Effector memory CD4-positive, alpha-beta T cell (primary cell): Measurements from ENCODE around the gene PEDS1.

ENCODE experiments used
- DNase-seq, 3 donors: peaks; one replicate each; pipeline ENCODE4 v3.0.0-alpha.2; 2020
- H3K27ac ChIP-seq: 2 replicates; pipeline ENCODE4 v1.7.0; 2013; ENCODE audit warnings: mild to moderate bottlenecking, low read length, moderate library complexity; ENCODE audit not compliant: insufficient read depth, poor library complexity, severe bottlenecking
- H3K27me3 ChIP-seq: replicated peaks from 2 replicates; pipeline ENCODE4 v1.7.0; 2013; ENCODE audit warnings: mild to moderate bottlenecking, low read length; ENCODE audit not compliant: insufficient read depth, control insufficient read depth, poor library complexity, severe bottlenecking
- H3K36me3 ChIP-seq: 2 replicates; pipeline ENCODE4 v1.7.0; 2013; ENCODE audit warnings: mild to moderate bottlenecking, low read length, moderate library complexity; ENCODE audit not compliant: control insufficient read depth, insufficient read depth
- H3K4me1 ChIP-seq: 2 replicates; pipeline ENCODE4 v1.7.0; 2013; ENCODE audit warnings: low read length, mild to moderate bottlenecking; ENCODE audit not compliant: control insufficient read depth, insufficient read depth, poor library complexity, severe bottlenecking
- H3K4me3 ChIP-seq: 2 replicates; pipeline ENCODE4 v1.7.0; 2013; ENCODE audit warnings: low read length, low read depth, mild to moderate bottlenecking; ENCODE audit not compliant: insufficient read depth, poor library complexity, severe bottlenecking
- H3K9me3 ChIP-seq: 2 replicates; pipeline ENCODE4 v1.7.0; 2013; ENCODE audit warnings: mild to moderate bottlenecking, low read length, moderate library complexity; ENCODE audit not compliant: control insufficient read depth

PEDS1 gene

GRCh38 chr20:50123418-50123817, 30.1 kb downstream of the PEDS1 start:
- Histone ChIP-seq H3K27ac (no peak overlapping the region), H3K4me1 (no peaks in the 10 kb centered on the region), H3K9me3 (no peaks in the 10 kb centered on the region), H3K36me3 (peaks cover 33% of the 10 kb centered on the region), H3K4me3 (no peak overlapping the region), H3K27me3 (no peaks in the 10 kb centered on the region)
- no peak for DNase-seq

DNA sequence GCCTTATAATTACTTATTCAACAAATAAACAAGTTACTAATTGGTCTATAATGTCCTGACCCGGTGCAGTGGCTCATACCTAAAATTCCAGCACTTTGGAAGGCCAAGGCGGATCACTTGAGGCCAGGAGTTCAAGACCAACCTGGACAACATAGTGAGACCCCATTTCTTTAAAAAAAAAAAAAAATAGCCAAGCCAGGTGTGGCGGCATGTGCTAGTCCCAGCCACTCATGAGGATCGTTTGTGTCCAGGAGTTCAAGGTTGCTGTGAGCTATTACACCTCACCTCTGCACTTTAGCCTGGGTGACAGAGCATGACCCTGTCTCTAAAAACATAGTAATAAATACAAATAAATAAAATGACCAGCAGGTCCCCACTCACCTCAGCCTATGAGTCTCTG, 30.8 kb downstream of the PEDS1 start:
- H3K27me3 ChIP-seq = no peaks in the 10 kb centered on the region
- no peaks in the 10 kb centered on the region for H3K9me3 ChIP-seq
- DNase-seq = no peak
- peaks cover 27% of the 10 kb centered on the region for H3K36me3 ChIP-seq
- no peak overlapping the region for H3K4me3 ChIP-seq
- H3K27ac ChIP-seq = no peak overlapping the region
- no peaks in the 10 kb centered on the region for H3K4me1 ChIP-seq

DNA sequence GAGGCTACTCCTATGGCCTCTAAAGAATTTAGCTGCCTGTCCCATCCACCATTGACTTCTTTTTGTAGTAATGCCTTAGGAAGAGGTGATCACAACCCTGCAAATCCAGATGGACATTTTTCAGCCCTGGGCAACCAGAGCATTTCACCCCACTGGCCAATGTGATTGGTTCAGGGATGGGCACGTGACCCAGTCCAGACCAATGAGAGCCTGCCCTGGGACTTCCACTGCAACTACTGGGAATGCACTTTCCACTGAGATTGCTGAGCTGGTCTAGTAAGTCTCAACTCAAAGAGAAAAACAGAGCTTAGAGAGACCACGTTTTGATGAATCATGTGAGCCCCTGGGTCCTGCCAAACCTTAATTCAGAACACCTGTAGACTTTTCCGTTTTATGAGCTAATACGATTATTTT, 31.7 kb downstream of the PEDS1 start:
- no peaks in the 10 kb centered on the region for H3K4me1 ChIP-seq
- no peak overlapping the region for H3K4me3 ChIP-seq
- H3K27ac ChIP-seq = no peak overlapping the region
- no peaks in the 10 kb centered on the region for H3K27me3 ChIP-seq
- DNase-seq = no peak
- no peaks in the 10 kb centered on the region for H3K9me3 ChIP-seq
- H3K36me3 ChIP-seq = peaks cover 18% of the 10 kb centered on the region

DNA sequence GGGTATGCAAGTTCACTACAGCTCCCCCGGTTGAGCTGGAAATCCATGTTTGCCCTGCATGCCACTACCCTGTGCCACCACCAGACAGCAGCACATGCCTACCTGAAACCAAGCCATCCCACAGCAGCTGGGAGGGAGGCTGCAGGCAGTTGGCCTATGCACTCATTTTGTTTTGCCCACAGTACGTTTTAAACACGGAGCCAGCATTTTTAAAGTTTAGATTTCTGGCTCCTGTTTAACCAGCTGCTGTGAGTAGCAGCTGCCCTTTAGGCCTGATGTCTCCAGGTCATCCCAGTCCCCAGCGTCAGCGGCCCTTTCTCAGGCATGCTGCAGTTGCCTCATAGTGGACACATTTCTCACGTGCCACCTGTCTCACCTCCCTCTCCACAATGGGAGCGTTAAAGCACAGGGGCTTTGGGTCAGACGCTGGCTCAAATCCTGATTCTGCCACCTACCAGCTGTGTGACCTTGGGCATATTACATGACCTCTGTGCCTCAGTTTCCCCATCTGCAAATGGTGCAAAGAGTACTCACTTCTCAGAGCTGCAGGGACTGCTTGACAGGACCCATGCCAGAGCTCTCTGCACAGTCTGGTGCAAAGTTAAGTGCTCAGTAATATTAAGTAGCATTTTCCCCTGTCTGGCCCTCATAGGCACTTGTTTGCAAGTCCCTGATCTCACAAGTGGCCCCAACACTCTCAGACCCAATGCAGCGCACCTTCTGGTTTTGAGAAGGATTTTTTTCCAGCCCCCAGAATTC, 32.4 kb downstream of the PEDS1 start:
- no peaks in the 10 kb centered on the region for H3K4me1 ChIP-seq
- H3K27me3 ChIP-seq = no peaks in the 10 kb centered on the region
- H3K27ac ChIP-seq = no peak overlapping the region
- H3K4me3 ChIP-seq = no peak overlapping the region
- no peaks in the 10 kb centered on the region for H3K9me3 ChIP-seq
- DNase-seq = peak; percentile 36 to 41 (median 38)
- H3K36me3 ChIP-seq = peaks cover 13% of the 10 kb centered on the region

DNA sequence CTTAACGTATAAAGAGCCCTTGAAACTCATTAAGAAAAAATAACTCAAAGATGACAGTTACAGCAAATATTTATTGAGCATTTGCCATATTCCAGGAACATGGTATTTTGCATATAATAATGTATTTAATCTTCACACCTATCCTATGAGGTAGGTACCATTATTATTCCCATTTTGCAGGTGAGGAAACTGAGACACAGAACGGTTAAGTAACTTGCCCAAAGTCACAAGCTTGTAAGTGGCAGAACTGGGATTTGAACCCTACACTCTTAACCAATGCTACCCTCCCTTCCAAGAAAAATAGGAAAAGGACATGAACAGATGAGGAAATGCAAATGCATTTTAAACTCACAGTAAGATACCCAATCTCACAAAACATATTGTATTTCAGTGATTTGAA, 35.3 kb downstream of the PEDS1 start:
- Histone ChIP-seq H3K27ac (no peak overlapping the region), H3K36me3 (no peaks in the 10 kb centered on the region), H3K27me3 (no peaks in the 10 kb centered on the region), H3K4me3 (no peak overlapping the region), H3K4me1 (peaks cover 19% of the 10 kb centered on the region), H3K9me3 (no peaks in the 10 kb centered on the region)
- no peak for DNase-seq

DNA sequence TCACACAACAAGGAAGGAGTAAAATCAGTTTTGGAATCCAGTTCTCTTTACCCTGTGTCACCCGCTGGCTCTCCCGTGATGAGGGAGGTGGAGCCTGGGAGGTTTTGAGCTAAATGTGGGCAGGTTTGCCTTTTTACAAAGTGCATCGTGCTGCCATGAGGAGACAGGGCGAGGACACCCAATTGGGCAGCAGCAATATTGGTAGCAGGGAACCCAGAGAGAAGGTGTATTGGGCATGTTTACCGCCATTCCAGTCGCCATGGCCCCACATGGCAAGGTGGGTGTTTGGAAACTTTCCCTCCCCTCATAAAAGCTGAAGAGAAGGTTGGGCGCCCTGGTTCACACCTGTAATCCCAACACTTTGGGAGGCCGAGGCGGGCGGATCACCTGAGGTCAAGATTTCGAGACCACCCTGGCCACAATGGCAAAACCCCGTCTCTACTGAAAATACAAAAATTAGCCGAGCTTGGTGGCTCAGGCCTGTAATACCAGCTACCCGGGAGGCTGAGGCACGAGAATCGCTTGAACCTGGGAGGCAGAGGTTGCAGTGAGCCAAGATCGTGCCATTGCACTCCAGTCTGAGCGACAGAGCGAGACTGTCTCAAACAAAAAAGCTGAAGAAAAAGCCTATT, 37.0 kb downstream of the PEDS1 start:
- H3K27ac ChIP-seq = no peak overlapping the region
- no peaks in the 10 kb centered on the region for H3K36me3 ChIP-seq
- no peak for DNase-seq
- peaks cover 29% of the 10 kb centered on the region for H3K4me1 ChIP-seq
- no peaks in the 10 kb centered on the region for H3K27me3 ChIP-seq
- H3K9me3 ChIP-seq = no peaks in the 10 kb centered on the region
- H3K4me3 ChIP-seq = no peak overlapping the region

DNA sequence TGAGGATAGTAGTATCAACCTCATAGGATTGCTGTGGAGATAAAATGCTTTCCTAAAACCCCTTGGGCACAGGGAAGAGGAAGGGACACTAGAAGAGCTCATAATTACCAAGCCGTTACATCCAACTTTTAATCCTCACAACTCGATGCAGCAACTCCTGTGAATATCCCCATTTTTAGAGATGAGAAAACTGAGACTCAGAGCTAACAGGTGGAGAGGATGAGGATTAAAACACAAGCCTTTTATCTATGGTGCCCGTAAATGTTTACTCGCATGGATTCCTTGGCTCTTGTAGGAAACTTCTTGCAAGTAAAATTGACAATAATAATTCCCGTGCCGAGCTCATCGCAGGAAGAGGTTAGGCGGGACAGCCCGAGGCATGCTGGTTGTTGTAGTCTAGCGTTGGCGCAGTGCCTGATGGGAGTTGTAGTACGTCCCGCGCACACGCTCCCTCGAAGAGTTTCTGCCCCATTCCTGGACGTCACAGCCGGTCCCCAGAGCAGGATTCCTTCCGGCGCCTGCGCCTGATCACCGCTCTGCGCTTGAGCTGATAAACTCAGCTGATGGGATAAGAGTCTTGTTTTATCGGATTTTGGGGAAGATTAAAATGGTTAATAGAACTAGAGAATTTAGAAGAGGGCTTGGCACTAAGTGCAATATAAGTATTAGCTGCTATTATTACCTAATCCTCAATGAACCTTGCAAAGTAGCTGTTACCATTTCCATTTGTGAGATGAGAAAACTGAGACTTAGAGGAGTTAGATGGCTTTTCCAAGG, 37.7 kb downstream of the PEDS1 start:
- Histone ChIP-seq H3K9me3 (no peaks in the 10 kb centered on the region), H3K4me3 (peak overlapping the region; percentile 55), H3K4me1 (peaks cover 36% of the 10 kb centered on the region), H3K36me3 (no peaks in the 10 kb centered on the region), H3K27ac (peak overlapping the region; percentile 52), H3K27me3 (no peaks in the 10 kb centered on the region)
- DNase-seq = peak; percentile 74 to 89 (median 85)

- Histone ChIP-seq H3K27me3 (no peaks in the 10 kb centered on the region), H3K4me3 (peak overlapping the region; percentile 55), H3K36me3 (no peaks in the 10 kb centered on the region), H3K27ac (no peak overlapping the region), H3K4me1 (peaks cover 43% of the 10 kb centered on the region), H3K9me3 (no peaks in the 10 kb centered on the region)
- no peak for DNase-seq
These were observed 38.4 kb downstream of the PEDS1 start for GRCh38 chr20:50115041-50115512.

DNA sequence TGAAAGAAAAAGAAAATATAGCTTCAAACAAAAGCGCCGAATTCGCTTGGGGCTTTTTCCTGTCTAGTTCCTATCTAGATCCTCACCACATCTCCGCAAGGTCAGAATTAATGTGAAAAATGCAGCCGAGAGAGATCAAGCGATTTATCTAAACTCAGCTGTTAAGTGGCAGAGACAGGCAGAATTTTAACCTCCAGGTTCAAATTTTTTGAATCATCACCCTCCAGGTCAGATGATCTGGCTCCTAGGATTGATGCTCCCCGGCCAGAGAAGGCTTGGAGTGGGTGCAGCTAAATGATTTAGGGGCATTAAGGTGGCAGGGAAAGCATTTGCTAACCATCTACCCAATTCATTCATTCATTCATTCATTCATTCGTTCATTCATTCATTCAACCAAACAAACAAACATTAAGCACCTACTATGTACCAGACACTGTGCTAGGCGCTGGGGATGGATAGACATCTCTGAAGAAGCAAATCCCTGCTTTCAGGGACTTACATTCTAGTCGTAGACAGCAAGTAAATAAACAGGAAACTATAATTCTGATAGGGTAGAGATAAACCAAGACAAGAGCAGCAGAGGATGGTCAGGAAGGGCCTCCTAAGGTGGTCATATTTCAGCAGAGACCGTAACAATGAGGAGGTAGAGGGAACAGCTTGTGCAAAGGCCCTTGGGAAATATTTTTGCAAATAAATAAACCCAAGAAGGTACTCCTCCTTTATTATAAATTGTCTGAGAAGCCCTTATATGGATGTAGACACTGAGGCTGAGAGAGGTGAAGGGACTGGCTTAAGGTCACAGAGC, 39.9 kb downstream of the PEDS1 start:
- H3K36me3 ChIP-seq = no peaks in the 10 kb centered on the region

More for the DNA sequence above, 39.9 kb downstream of the PEDS1 start:
- Histone ChIP-seq H3K9me3 (no peaks in the 10 kb centered on the region), H3K4me3 (peak overlapping the region; percentile 86), H3K27ac (peak overlapping the region; percentile 92), H3K27me3 (no peaks in the 10 kb centered on the region), H3K4me1 (peaks cover 54% of the 10 kb centered on the region)
- no peak for DNase-seq
